Suprapubic skin (tissue), 4 donors: ENCODE results near the gene CCDC77. TPM values are rescaled to one million over a fixed set of nuclear protein-coding genes. Genes with fewer than 3 reads are reported as not detected.

Experiments
- DNase-seq, 2 donors: peaks; one replicate each; pipeline ENCODE4 v3.0.0-alpha.2; 2019; ENCODE audit warnings: low spot score in 2 of 2
- H3K27ac ChIP-seq: fragments of 200-600 bp; sonication (generic); one replicate; pipeline ENCODE4 v1.5.1; 2019
- H3K27me3 ChIP-seq: fragments of 200-600 bp; sonication (generic); one replicate; pipeline ENCODE4 v1.5.1; 2019
- H3K36me3 ChIP-seq: fragments of 200-600 bp; sonication (generic); one replicate; pipeline ENCODE4 v1.5.1; 2019
- H3K4me1 ChIP-seq: fragments of 200-600 bp; sonication (generic); one replicate; pipeline ENCODE4 v1.5.1; 2019
- H3K4me3 ChIP-seq: fragments of 200-600 bp; sonication (generic); one replicate; pipeline ENCODE4 v1.5.1; 2019; ENCODE audit warnings: mild to moderate bottlenecking
- H3K9me3 ChIP-seq: fragments of 200-600 bp; sonication (generic); one replicate; pipeline ENCODE4 v1.5.1; 2019
- CTCF ChIP-seq, 2 donors: fragments of 200-600 bp in 1 of 2; fragments of 450-650 bp in 1 of 2; sonication (generic) in 1 of 2; IDR thresholded peaks; one replicate each; pipeline ENCODE4 v1.5.1; 2016 to 2019; ENCODE audit warnings: antibody characterized with exemption in 2 of 2, mild to moderate bottlenecking in 1 of 2, moderate library complexity in 1 of 2
- EP300 ChIP-seq: sonication (generic); formaldehyde crosslinking; IDR thresholded peaks from one replicate; pipeline ENCODE4 v1.6.1; 2017; ENCODE audit warnings: antibody characterized with exemption
- POLR2A ChIP-seq, 2 donors: fragments of 450-650 bp; IDR thresholded peaks; one replicate each; pipeline ENCODE4 v1.6.1; 2017; ENCODE audit warnings: antibody characterized with exemption in 2 of 2, mild to moderate bottlenecking in 2 of 2, moderate library complexity in 2 of 2
- POLR2AphosphoS5 ChIP-seq, 3 donors: sonication (generic); formaldehyde crosslinking; IDR thresholded peaks; one replicate each; pipeline ENCODE4 v1.6.1; 2017; ENCODE audit warnings: antibody characterized with exemption in 3 of 3
- WGBS: methylation state at CpG from one replicate; pipeline ENCODE4 v1.1.5; 2018; 5-methylcytosine and 5-hydroxymethylcytosine counted together
- total RNA-seq, 4 donors: library from RNA; depleted of rRNA; stranded (reverse); fragments of >200 nt; gene quantifications; one replicate each; pipeline ENCODE4 v1.1.0, GENCODE V29; 2016

The CCDC77 gene
- total RNA-seq, 4 donors from 2014 or later = 5.1 to 9.7 (median 6.8) TPM

DNA sequence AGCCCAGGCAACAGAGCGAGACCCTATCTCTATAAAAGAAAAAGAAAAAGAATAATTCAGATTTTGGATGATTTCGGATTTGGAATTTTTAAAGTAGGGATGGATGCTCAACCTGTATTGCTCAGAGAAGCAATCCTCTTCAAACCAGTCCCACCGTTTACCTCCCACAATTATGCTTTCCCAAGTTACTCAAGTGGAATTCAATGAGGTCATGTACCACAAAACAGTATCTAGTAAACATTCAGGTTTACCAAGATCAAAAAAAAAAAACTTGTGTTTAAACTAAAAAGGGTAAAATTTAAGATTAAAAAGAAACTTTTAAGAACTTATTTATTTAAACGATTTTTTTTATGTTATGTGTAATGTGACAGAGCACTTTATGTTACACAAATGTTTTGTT, 14.8 kb upstream of the CCDC77 start:
- Histone ChIP-seq H3K4me1 (peaks cover 42% of the 10 kb centered on the region), H3K27me3 (no peaks in the 10 kb centered on the region), H3K9me3 (no peaks in the 10 kb centered on the region), H3K27ac (no peak overlapping the region), H3K4me3 (peak overlapping the region; percentile 79), H3K36me3 (peaks cover 34% of the 10 kb centered on the region)
- no peak for TF ChIP-seq POLR2AphosphoS5 (IDR thresholded peaks at IDR 0.05)
- TF ChIP-seq EP300 = no peak
- no peak for TF ChIP-seq CTCF (IDR thresholded peaks at IDR 0.05)
- no peak for TF ChIP-seq POLR2A (IDR thresholded peaks at IDR 0.05)
- WGBS = 64% methylated on average over 4 of the region's 4 CpGs
- DNase-seq = no peak

GRCh38 chr12:388012-388411, 13.4 kb upstream of the CCDC77 start:
- TF ChIP-seq POLR2AphosphoS5 (IDR thresholded peaks at IDR 0.05) (no peak), CTCF (IDR thresholded peaks at IDR 0.05) (no peak), EP300 (no peak), POLR2A (IDR thresholded peaks at IDR 0.05) (no peak)
- WGBS = 2% methylated on average over 2 of the region's 2 CpGs

GRCh38 chr12:388541-389141, 12.8 kb upstream of the CCDC77 start:
- no peaks in the 10 kb centered on the region for H3K9me3 ChIP-seq
- DNase-seq = no peak
- peaks cover 42% of the 10 kb centered on the region for H3K4me1 ChIP-seq
- H3K27ac ChIP-seq = peak overlapping the region; percentile 93
- whole genome bisulfite sequencing = under 1% methylated on average over 27 of the region's 35 CpGs
- no peak for TF ChIP-seq EP300
- no peak for TF ChIP-seq POLR2A (IDR thresholded peaks at IDR 0.05)
- TF ChIP-seq POLR2AphosphoS5 (IDR thresholded peaks at IDR 0.05) = no peak
- no peak for TF ChIP-seq CTCF (IDR thresholded peaks at IDR 0.05)
- no peaks in the 10 kb centered on the region for H3K27me3 ChIP-seq
- peaks cover 14% of the 10 kb centered on the region for H3K36me3 ChIP-seq
- H3K4me3 ChIP-seq = peak overlapping the region; percentile 79

More at GRCh38 chr12:388012-388411, 13.4 kb upstream of the CCDC77 start:
- peak overlapping the region; percentile 79 for H3K4me3 ChIP-seq
- H3K9me3 ChIP-seq = no peaks in the 10 kb centered on the region
- H3K27ac ChIP-seq = no peak overlapping the region
- H3K4me1 ChIP-seq = peaks cover 42% of the 10 kb centered on the region
- DNase-seq = no peak
- H3K27me3 ChIP-seq = no peaks in the 10 kb centered on the region
- H3K36me3 ChIP-seq = peaks cover 20% of the 10 kb centered on the region

- peak within 1 kb of the TSS; percentile 93 for H3K27ac ChIP-seq
- H3K4me1 ChIP-seq = peaks cover 42% of the 10 kb centered on the region
- no peaks in the 10 kb centered on the region for H3K9me3 ChIP-seq
- H3K36me3 ChIP-seq = peaks cover 6% of the 10 kb centered on the region
- no peaks in the 10 kb centered on the region for H3K27me3 ChIP-seq
- 2% methylated on average over 34 of the region's 53 CpGs for WGBS
- peak; percentile 93 for DNase-seq
- H3K4me3 ChIP-seq = peak within 1 kb of the TSS; percentile 79
- TF ChIP-seq EP300 (no peak), POLR2AphosphoS5 (IDR thresholded peaks at IDR 0.05) (peak in 2 of 3 donors; percentile 93 to 97), CTCF (IDR thresholded peaks at IDR 0.05) (no peak), POLR2A (IDR thresholded peaks at IDR 0.05) (peak in 1 of 2 donors; percentile 32)
These were observed 12.0 kb upstream of the CCDC77 start, which contains the start of gene KDM5A for GRCh38 chr12:389142-390096. KDM5A (minus strand) TSS chr12:389320; CDS start chr12:389091, 229 bp downstream.

DNA sequence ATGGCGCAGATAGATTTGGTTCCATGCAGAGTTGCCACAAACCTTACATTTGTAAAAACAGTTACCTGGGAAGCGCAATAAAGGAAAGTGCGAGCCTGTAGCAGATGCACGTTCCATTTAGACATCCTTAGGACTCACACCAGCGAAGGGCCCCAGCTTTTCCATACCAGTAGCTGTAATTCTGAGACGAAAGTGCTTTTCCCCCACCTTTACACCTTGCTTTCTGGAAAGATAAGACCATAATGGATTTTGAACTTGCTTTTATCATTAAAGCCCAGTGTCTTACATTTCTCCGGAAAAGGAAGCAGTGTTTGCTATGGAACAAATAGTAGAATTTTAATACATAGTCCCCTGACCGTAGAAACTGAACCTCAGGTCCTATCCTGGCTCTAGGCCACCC, 616 bp upstream of the CCDC77 start:
- Histone ChIP-seq H3K27ac (no peak overlapping the region), H3K9me3 (no peaks in the 10 kb centered on the region), H3K36me3 (no peaks in the 10 kb centered on the region), H3K4me1 (peaks cover 14% of the 10 kb centered on the region), H3K4me3 (peak overlapping the region; percentile 75), H3K27me3 (no peaks in the 10 kb centered on the region)
- TF ChIP-seq CTCF (IDR thresholded peaks at IDR 0.05) (no peak), POLR2A (IDR thresholded peaks at IDR 0.05) (no peak), POLR2AphosphoS5 (IDR thresholded peaks at IDR 0.05) (no peak), EP300 (no peak)
- no peak for DNase-seq
- 65% methylated on average over 8 of the region's 8 CpGs for WGBS
